ENCODE data around the gene AFF4. TPM values are rescaled to one million over a fixed set of nuclear protein-coding genes. Genes with fewer than 3 reads are reported as not detected.
A peak's percentile ranks its signal among the peaks of the same experiment; 100 is the strongest.
"Not testable (repeated sequence)": the region's sequence is repeated elsewhere in the genome, so short reads cannot be mapped to it uniquely, and the experiment has no call there.

AFF4 gene
- total RNA-seq: 10 to 100 TPM; 19.4 to 19.9 TPM

- Mint-ChIP-seq H3K4me1 (ENCODE audit: low read depth) (peaks cover 26% of the 10 kb centered on the region), H3K36me3 (ENCODE audit: low read depth) (peaks cover 14% of the 10 kb centered on the region), H3K9me3 (no peaks in the 10 kb centered on the region), H3K27me3 (no peaks in the 10 kb centered on the region), H3K4me3 (peak within 1 kb of the TSS; percentile 95), H3K27ac (peak within 1 kb of the TSS; percentile 99)
- TF ChIP-seq CTCF (IDR thresholded peaks at IDR 0.05): no peak
- ATAC-seq (peak; percentile 89), DNase-seq (peak; percentile 93)
- POLR2A ChIA-PET: interaction anchor here (0.6 to 3.2 kb wide), 12 partner anchors 9 to 670 kb away, joined by 3 to 23 read pairs (median 3); partner anchors contain the start of genes GDF9, HSPA4 and UQCRQ
- intact Hi-C loops (cut with micrococcal nuclease): no loop called here
- CTCF ChIA-PET: interaction anchor here (1.2 kb wide), 1 partner anchor 88 kb away, joined by 3 read pairs; the partner anchor contains the start of gene HSPA4
Measured at GRCh38 chr5:132963171-132964104, at the start of gene AFF4. AFF4 (minus strand) TSS chr5:132963634; CDS start chr5:132937189, 26,445 bp downstream.

GRCh38 chr5:133008455-133008854 is 45.0 kb upstream of the AFF4 start:
- peaks cover 13% of the 10 kb centered on the region for H3K36me3 Mint-ChIP-seq (ENCODE audit: low read depth)
- ATAC-seq; H3K4me3 Mint-ChIP-seq; H3K4me1 Mint-ChIP-seq (ENCODE audit: low read depth); DNase-seq; H3K27me3 Mint-ChIP-seq; H3K27ac Mint-ChIP-seq; H3K9me3 Mint-ChIP-seq; intact Hi-C loops (cut with micrococcal nuclease); CTCF ChIA-PET: not testable (repeated sequence)
- POLR2A ChIA-PET: interaction anchor here (1.0 kb wide), 1 partner anchor 19 kb away, joined by 3 read pairs; no protein-coding TSS in a partner anchor

GRCh38 chr5:133006653-133007052 is 43.2 kb upstream of the AFF4 start:
- ATAC-seq: no peak
- peaks cover 14% of the 10 kb centered on the region for H3K36me3 Mint-ChIP-seq (ENCODE audit: low read depth)
- ChIA-PET POLR2A (no interaction called here), CTCF (no interaction called here)
- no peak overlapping the region for H3K27ac Mint-ChIP-seq
- no peaks in the 10 kb centered on the region for H3K27me3 Mint-ChIP-seq
- H3K4me1 Mint-ChIP-seq (ENCODE audit: low read depth): peaks cover 2% of the 10 kb centered on the region
- no peaks in the 10 kb centered on the region for H3K9me3 Mint-ChIP-seq
- DNase-seq: no peak
- intact Hi-C loops (cut with micrococcal nuclease): no loop called here
- TF ChIP-seq CTCF (IDR thresholded peaks at IDR 0.05): no peak
- no peak overlapping the region for H3K4me3 Mint-ChIP-seq

- Mint-ChIP-seq H3K4me1 (ENCODE audit: low read depth) (no peaks in the 10 kb centered on the region), H3K27ac (no peak overlapping the region), H3K27me3 (no peaks in the 10 kb centered on the region), H3K9me3 (no peaks in the 10 kb centered on the region), H3K4me3 (no peak overlapping the region), H3K36me3 (ENCODE audit: low read depth) (peaks cover 4% of the 10 kb centered on the region)
- POLR2A ChIA-PET: no interaction called here
- CTCF ChIA-PET: no interaction called here
- TF ChIP-seq CTCF (IDR thresholded peaks at IDR 0.05): no peak
- DNase-seq (no peak), ATAC-seq (no peak)
- intact Hi-C loops (cut with micrococcal nuclease): no loop called here
Measured at GRCh38 chr5:132999246-132999645, 35.8 kb upstream of the AFF4 start.

- ATAC-seq: no peak
- Mint-ChIP-seq H3K9me3 (no peaks in the 10 kb centered on the region), H3K27ac (no peak overlapping the region), H3K4me1 (ENCODE audit: low read depth) (no peaks in the 10 kb centered on the region), H3K27me3 (no peaks in the 10 kb centered on the region), H3K4me3 (no peak overlapping the region), H3K36me3 (ENCODE audit: low read depth) (peaks cover 4% of the 10 kb centered on the region)
- ChIA-PET CTCF (no interaction called here), POLR2A (no interaction called here)
- intact Hi-C loops (cut with micrococcal nuclease): no loop called here
- TF ChIP-seq CTCF (IDR thresholded peaks at IDR 0.05): no peak
- DNase-seq: no peak
Measured at GRCh38 chr5:132998556-132998955, 35.1 kb upstream of the AFF4 start.

Measured in activated CD8-positive, alpha-beta T cell treated with anti-CD3 and anti-CD28 coated beads for 36 hours (primary cell).